ENCODE measurements around the gene ADK. TPM values are rescaled to one million over a fixed set of nuclear protein-coding genes. Genes with fewer than 3 reads are reported as not detected.
A peak's percentile ranks its signal among the peaks of the same experiment; 100 is the strongest.

ADK gene
- total and polyA plus RNA-seq, 4 experiments from 2014 or later: 33.7 to 66.6 (median 51.0) TPM

DNA sequence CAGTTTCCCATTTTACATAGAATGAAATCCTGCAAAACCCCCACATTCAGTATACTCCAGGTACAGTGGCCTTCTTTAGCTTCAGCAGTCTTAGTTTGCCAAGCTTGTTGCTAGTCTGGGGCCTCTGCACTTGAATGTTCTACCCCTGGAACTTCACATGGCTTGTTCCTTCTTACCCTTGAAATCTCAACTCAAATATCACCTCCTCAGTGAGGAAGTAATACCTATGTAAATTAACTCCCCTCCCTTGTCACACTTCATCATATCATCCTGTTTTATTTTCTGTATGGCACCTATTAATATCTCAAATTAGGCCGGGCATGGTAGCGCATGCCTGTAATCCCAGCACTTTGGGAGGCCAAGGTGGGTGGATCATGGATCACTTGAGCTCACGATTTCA is 511.6 kb downstream of the ADK start:
- no peak for DNase-seq
- no peaks in the 10 kb centered on the region for H3K9me3 ChIP-seq (ENCODE audit: control insufficient read depth in 1 of 2, low read length in 2 of 2)
- H3K9me3 Mint-ChIP-seq: no peaks in the 10 kb centered on the region
- H3K27ac ChIP-seq (ENCODE audit: low read depth, low read length): no peak overlapping the region
- intact Hi-C loops (cut with micrococcal nuclease): no loop called here
- H3K4me1 Mint-ChIP-seq: peaks cover 0 to 4% (median 2%) of the 10 kb centered on the region in 4 donors
- peaks cover 4 to 13% of the 10 kb centered on the region in 2 donors for H3K36me3 Mint-ChIP-seq
- H3K27me3 ChIP-seq (ENCODE audit: insufficient read depth, low read length): no peaks in the 10 kb centered on the region
- H3K4me3 Mint-ChIP-seq: no peak overlapping the region
- no peaks in the 10 kb centered on the region for H3K4me1 ChIP-seq (ENCODE audit: insufficient read depth, low read length)
- no peaks in the 10 kb centered on the region for H3K27me3 Mint-ChIP-seq
- no peaks in the 10 kb centered on the region for H3K36me3 ChIP-seq (ENCODE audit: insufficient read depth, low read length)
- H3K27ac Mint-ChIP-seq: peak overlapping the region in 1 of 7 donors; percentile 16
- ChIA-PET POLR2A (ENCODE audit: partially characterized antibody) (no interaction called here), CTCF (ENCODE audit: partially characterized antibody) (no interaction called here)
- H3K4me3 ChIP-seq (ENCODE audit: low read length in 2 of 2): no peak overlapping the region

DNA sequence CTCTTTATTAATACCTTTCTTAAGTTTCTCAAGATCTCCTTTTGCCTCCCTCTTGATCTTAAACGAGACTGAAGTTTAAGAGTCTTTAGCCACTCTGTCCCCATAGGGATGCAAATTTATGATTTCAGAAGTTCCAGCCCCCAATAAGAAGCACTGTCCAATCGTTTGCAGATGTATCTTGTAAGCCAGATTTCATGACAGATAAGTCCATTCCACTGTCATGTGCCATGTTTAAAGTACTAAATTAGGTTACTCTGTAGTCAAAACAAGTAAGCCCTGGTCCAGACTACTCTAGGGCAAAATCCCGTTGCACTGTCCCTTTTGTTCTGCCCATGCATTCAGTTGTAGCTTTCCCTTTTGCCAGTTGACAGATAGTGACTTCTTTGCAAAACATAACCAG is 518.2 kb downstream of the ADK start:
- Histone ChIP-seq H3K27ac (ENCODE audit: low read depth, low read length) (no peak overlapping the region), H3K36me3 (ENCODE audit: insufficient read depth, low read length) (no peaks in the 10 kb centered on the region), H3K9me3 (ENCODE audit: control insufficient read depth in 1 of 2, low read length in 2 of 2) (no peaks in the 10 kb centered on the region), H3K4me3 (ENCODE audit: low read length in 2 of 2) (no peak overlapping the region), H3K4me1 (ENCODE audit: insufficient read depth, low read length) (no peaks in the 10 kb centered on the region), H3K27me3 (ENCODE audit: insufficient read depth, low read length) (no peaks in the 10 kb centered on the region)
- Mint-ChIP-seq H3K27ac (peak overlapping the region in 1 of 7 donors; percentile 14), H3K4me1 (peaks cover 0 to 2% (median 0%) of the 10 kb centered on the region in 4 donors), H3K36me3 (peaks cover 33 to 41% of the 10 kb centered on the region in 2 donors), H3K4me3 (no peak overlapping the region), H3K27me3 (no peaks in the 10 kb centered on the region), H3K9me3 (peaks cover 0 to 20% (median 6%) of the 10 kb centered on the region in 8 donors)
- no peak for DNase-seq
- POLR2A ChIA-PET (ENCODE audit: partially characterized antibody): no interaction called here
- CTCF ChIA-PET (ENCODE audit: partially characterized antibody): no interaction called here
- intact Hi-C loops (cut with micrococcal nuclease): no loop called here

- ChIA-PET POLR2A (ENCODE audit: partially characterized antibody) (no interaction called here), CTCF (ENCODE audit: partially characterized antibody) (no interaction called here)
- no peak overlapping the region for H3K27ac ChIP-seq (ENCODE audit: low read depth, low read length)
- Mint-ChIP-seq H3K4me1 (peaks cover 0 to 4% (median 0%) of the 10 kb centered on the region in 4 donors), H3K36me3 (peaks cover 42 to 58% of the 10 kb centered on the region in 2 donors), H3K27ac (no peak overlapping the region), H3K9me3 (peaks cover 0 to 22% (median 6%) of the 10 kb centered on the region in 8 donors), H3K27me3 (no peaks in the 10 kb centered on the region), H3K4me3 (no peak overlapping the region)
- H3K4me3 ChIP-seq (ENCODE audit: low read length in 2 of 2): no peak overlapping the region
- no peaks in the 10 kb centered on the region for H3K27me3 ChIP-seq (ENCODE audit: insufficient read depth, low read length)
- intact Hi-C loops (cut with micrococcal nuclease): no loop called here
- H3K36me3 ChIP-seq (ENCODE audit: insufficient read depth, low read length): no peaks in the 10 kb centered on the region
- H3K9me3 ChIP-seq (ENCODE audit: control insufficient read depth in 1 of 2, low read length in 2 of 2): no peaks in the 10 kb centered on the region
- no peak for DNase-seq
- no peaks in the 10 kb centered on the region for H3K4me1 ChIP-seq (ENCODE audit: insufficient read depth, low read length)
Observed at GRCh38 chr10:74671716-74672115, 520.7 kb downstream of the ADK start.

DNA sequence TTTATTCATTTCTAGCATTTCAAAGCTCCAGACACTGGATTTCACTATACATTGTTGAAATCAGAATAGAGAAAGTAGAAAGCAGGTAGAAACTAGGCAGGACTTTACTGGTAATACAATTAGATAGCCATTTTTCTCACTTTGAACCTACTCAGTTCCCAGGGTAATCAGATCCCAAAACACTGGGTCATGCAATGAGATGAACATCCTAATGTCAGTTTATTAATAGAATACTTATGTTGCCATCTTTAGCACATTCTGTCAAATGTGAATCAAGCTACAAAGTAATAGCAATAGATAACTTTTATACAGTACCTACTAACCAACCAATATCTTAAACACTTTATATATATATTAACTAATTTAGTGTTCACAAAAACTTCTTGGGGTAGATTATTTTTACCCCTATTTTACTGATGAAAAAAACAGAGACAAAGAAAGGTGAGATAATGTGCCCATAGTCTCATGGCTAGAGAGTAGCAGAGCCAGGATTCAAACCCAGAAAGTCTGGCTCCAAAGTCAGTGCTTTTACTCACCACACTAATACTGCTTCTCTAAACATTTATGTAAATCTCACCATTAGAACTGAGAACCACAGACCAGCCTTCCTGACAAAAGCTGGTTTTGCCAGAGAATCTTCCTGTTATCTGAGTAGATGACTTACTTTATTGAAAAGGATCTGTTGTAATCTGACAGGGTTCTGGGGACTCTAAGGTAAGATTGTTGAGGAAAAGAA is 521.6 kb downstream of the ADK start:
- Mint-ChIP-seq H3K9me3 (peaks cover 0 to 22% (median 6%) of the 10 kb centered on the region in 8 donors), H3K4me1 (peaks cover 0 to 5% (median 4%) of the 10 kb centered on the region in 4 donors), H3K27ac (peak overlapping the region in 1 of 7 donors; percentile 29), H3K27me3 (no peaks in the 10 kb centered on the region), H3K4me3 (no peak overlapping the region), H3K36me3 (peaks cover 46 to 63% of the 10 kb centered on the region in 2 donors)
- H3K27ac ChIP-seq (ENCODE audit: low read depth, low read length): no peak overlapping the region
- no peak overlapping the region for H3K4me3 ChIP-seq (ENCODE audit: low read length in 2 of 2)
- H3K27me3 ChIP-seq (ENCODE audit: insufficient read depth, low read length): no peaks in the 10 kb centered on the region
- no peaks in the 10 kb centered on the region for H3K9me3 ChIP-seq (ENCODE audit: control insufficient read depth in 1 of 2, low read length in 2 of 2)
- no peaks in the 10 kb centered on the region for H3K4me1 ChIP-seq (ENCODE audit: insufficient read depth, low read length)
- CTCF ChIA-PET (ENCODE audit: partially characterized antibody): no interaction called here
- intact Hi-C loops (cut with micrococcal nuclease): no loop called here
- no peak for DNase-seq
- POLR2A ChIA-PET (ENCODE audit: partially characterized antibody): no interaction called here
- H3K36me3 ChIP-seq (ENCODE audit: insufficient read depth, low read length): no peaks in the 10 kb centered on the region

DNA sequence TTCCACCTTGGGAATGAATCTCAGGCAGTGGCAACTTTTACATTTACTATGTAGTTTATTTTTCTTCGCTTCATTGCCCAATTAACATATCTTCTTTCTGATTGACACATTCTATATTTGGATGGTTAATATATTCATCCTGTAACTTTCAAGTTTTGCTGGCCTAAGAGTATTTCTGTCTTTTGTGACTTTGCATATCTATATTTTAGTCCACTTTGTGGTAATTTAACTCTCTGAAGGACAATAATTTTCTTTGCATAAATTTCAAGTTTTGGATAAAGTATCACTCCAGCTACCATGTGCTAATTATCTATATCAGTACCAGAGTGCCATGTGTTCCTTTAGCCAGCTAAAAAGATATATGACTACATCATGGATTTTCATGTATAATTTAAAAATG is 523.9 kb downstream of the ADK start:
- H3K27ac ChIP-seq (ENCODE audit: low read depth, low read length): no peak overlapping the region
- CTCF ChIA-PET (ENCODE audit: partially characterized antibody): no interaction called here
- H3K27ac Mint-ChIP-seq: no peak overlapping the region
- no peaks in the 10 kb centered on the region for H3K27me3 ChIP-seq (ENCODE audit: insufficient read depth, low read length)
- no peaks in the 10 kb centered on the region for H3K36me3 ChIP-seq (ENCODE audit: insufficient read depth, low read length)
- no peak for DNase-seq
- no peak overlapping the region for H3K4me3 ChIP-seq (ENCODE audit: low read length in 2 of 2)
- intact Hi-C loops (cut with micrococcal nuclease): no loop called here
- peaks cover 0 to 5% (median 4%) of the 10 kb centered on the region in 4 donors for H3K4me1 Mint-ChIP-seq
- H3K9me3 Mint-ChIP-seq: peaks cover 0 to 22% (median 6%) of the 10 kb centered on the region in 8 donors
- H3K27me3 Mint-ChIP-seq: no peaks in the 10 kb centered on the region
- H3K9me3 ChIP-seq (ENCODE audit: control insufficient read depth in 1 of 2, low read length in 2 of 2): no peaks in the 10 kb centered on the region
- POLR2A ChIA-PET (ENCODE audit: partially characterized antibody): no interaction called here
- peaks cover 50 to 63% of the 10 kb centered on the region in 2 donors for H3K36me3 Mint-ChIP-seq
- no peaks in the 10 kb centered on the region for H3K4me1 ChIP-seq (ENCODE audit: insufficient read depth, low read length)
- H3K4me3 Mint-ChIP-seq: no peak overlapping the region

- Histone ChIP-seq H3K4me3 (ENCODE audit: low read length in 2 of 2) (no peak overlapping the region), H3K27me3 (ENCODE audit: insufficient read depth, low read length) (no peaks in the 10 kb centered on the region), H3K36me3 (ENCODE audit: insufficient read depth, low read length) (no peaks in the 10 kb centered on the region), H3K4me1 (ENCODE audit: insufficient read depth, low read length) (no peaks in the 10 kb centered on the region), H3K9me3 (ENCODE audit: control insufficient read depth in 1 of 2, low read length in 2 of 2) (no peaks in the 10 kb centered on the region), H3K27ac (ENCODE audit: low read depth, low read length) (no peak overlapping the region)
- no peak for DNase-seq
- ChIA-PET POLR2A (ENCODE audit: partially characterized antibody) (no interaction called here), CTCF (ENCODE audit: partially characterized antibody) (no interaction called here)
- H3K9me3 Mint-ChIP-seq: peaks cover 0 to 22% (median 6%) of the 10 kb centered on the region in 8 donors
- H3K4me1 Mint-ChIP-seq: peaks cover 0 to 5% (median 4%) of the 10 kb centered on the region in 4 donors
- H3K27me3 Mint-ChIP-seq: no peaks in the 10 kb centered on the region
- intact Hi-C loops (cut with micrococcal nuclease): no loop called here
- no peak overlapping the region for H3K4me3 Mint-ChIP-seq
- H3K36me3 Mint-ChIP-seq: peaks cover 48 to 61% of the 10 kb centered on the region in 2 donors
- peak overlapping the region in 1 of 7 donors; percentile 62 for H3K27ac Mint-ChIP-seq
Observed at GRCh38 chr10:74675484-74675883, 524.5 kb downstream of the ADK start.

GRCh38 chr10:74677951-74678350 is 526.9 kb downstream of the ADK start:
- POLR2A ChIA-PET (ENCODE audit: partially characterized antibody): no interaction called here
- CTCF ChIA-PET (ENCODE audit: partially characterized antibody): interaction anchor here (0.7 kb wide), 1 partner anchor 13 kb away, joined by 3 read pairs; no protein-coding TSS in a partner anchor
- Mint-ChIP-seq H3K4me3 (no peak overlapping the region), H3K27me3 (no peaks in the 10 kb centered on the region), H3K9me3 (peaks cover 0 to 11% (median 6%) of the 10 kb centered on the region in 8 donors), H3K36me3 (peaks cover 34 to 48% of the 10 kb centered on the region in 2 donors), H3K27ac (peak overlapping the region in 1 of 7 donors; percentile 13), H3K4me1 (peaks cover 11 to 20% (median 15%) of the 10 kb centered on the region in 4 donors)
- H3K36me3 ChIP-seq (ENCODE audit: insufficient read depth, low read length): no peaks in the 10 kb centered on the region
- no peak for DNase-seq
- H3K4me1 ChIP-seq (ENCODE audit: insufficient read depth, low read length): peaks cover 13% of the 10 kb centered on the region
- no peak overlapping the region for H3K4me3 ChIP-seq (ENCODE audit: low read length in 2 of 2)
- no peaks in the 10 kb centered on the region for H3K9me3 ChIP-seq (ENCODE audit: control insufficient read depth in 1 of 2, low read length in 2 of 2)
- H3K27ac ChIP-seq (ENCODE audit: low read depth, low read length): no peak overlapping the region
- intact Hi-C loops (cut with micrococcal nuclease): no loop called here
- H3K27me3 ChIP-seq (ENCODE audit: insufficient read depth, low read length): no peaks in the 10 kb centered on the region

Data from CD4-positive, alpha-beta memory T cell (primary cell).